C4-2B (cell line): ENCODE measurements around the gene TYSND1.

Experiments
- H3K27ac ChIP-seq: fragments of 450-650 bp; 2 replicates; pipeline ENCODE4 v1.5.1; 2017
- CTCF ChIP-seq: fragments of 450-650 bp; conservative IDR thresholded peaks from 2 replicates; pipeline ENCODE4 v1.5.1; 2017; ENCODE audit warnings: mild to moderate bottlenecking
- ZFX ChIP-seq: fragments of 450-650 bp; IDR thresholded peaks from 2 replicates; pipeline ENCODE4 v1.6.1; 2017

Gene TYSND1

GRCh38 chr10:70147259-70147625 lies 742 bp upstream of the TYSND1 start:
- peak overlapping the region; percentile 95 for H3K27ac ChIP-seq

GRCh38 chr10:70145666-70146488 lies 623 bp downstream of the TYSND1 start:
- TF ChIP-seq CTCF (peak; percentile 54), ZFX (peak; percentile 95)
- H3K27ac ChIP-seq: peak overlapping the region; percentile 95

More at GRCh38 chr10:70147259-70147625, 742 bp upstream of the TYSND1 start:
- TF ChIP-seq CTCF (no peak), ZFX (no peak)

- H3K27ac ChIP-seq: peak overlapping the region; percentile 95
- TF ChIP-seq CTCF (no peak), ZFX (no peak)
Observed at GRCh38 chr10:70145166-70145665, 1.3 kb downstream of the TYSND1 start.

- TF ChIP-seq CTCF: no peak
- no peak for TF ChIP-seq ZFX
- peak overlapping the region; percentile 95 for H3K27ac ChIP-seq
Observed at GRCh38 chr10:70144372-70145110, 2.0 kb downstream of the TYSND1 start.

- no peak for TF ChIP-seq ZFX
- TF ChIP-seq CTCF: no peak
- no peak overlapping the region for H3K27ac ChIP-seq
Observed at GRCh38 chr10:70142555-70142954, 3.9 kb downstream of the TYSND1 start.

GRCh38 chr10:70140297-70140696 lies 6.2 kb downstream of the TYSND1 start:
- no peak overlapping the region for H3K27ac ChIP-seq
- TF ChIP-seq ZFX (no peak), CTCF (no peak)

- no peak overlapping the region for H3K27ac ChIP-seq
- TF ChIP-seq CTCF (no peak), ZFX (no peak)
Observed at GRCh38 chr10:70139997-70140250, 6.6 kb downstream of the TYSND1 start.
